NCI-H526 (cell line): ENCODE data around the gene CDAN1.
"Not testable (repeated sequence)": the region's sequence is repeated elsewhere in the genome, so short reads cannot be mapped to it uniquely, and the experiment has no call there.

ENCODE experiments used
- DNase-seq, 2 experiments: peaks; one replicate each; lab custom pipeline; 2025; lab: John Stamatoyannopoulos, UW

CDAN1 gene, protein sequence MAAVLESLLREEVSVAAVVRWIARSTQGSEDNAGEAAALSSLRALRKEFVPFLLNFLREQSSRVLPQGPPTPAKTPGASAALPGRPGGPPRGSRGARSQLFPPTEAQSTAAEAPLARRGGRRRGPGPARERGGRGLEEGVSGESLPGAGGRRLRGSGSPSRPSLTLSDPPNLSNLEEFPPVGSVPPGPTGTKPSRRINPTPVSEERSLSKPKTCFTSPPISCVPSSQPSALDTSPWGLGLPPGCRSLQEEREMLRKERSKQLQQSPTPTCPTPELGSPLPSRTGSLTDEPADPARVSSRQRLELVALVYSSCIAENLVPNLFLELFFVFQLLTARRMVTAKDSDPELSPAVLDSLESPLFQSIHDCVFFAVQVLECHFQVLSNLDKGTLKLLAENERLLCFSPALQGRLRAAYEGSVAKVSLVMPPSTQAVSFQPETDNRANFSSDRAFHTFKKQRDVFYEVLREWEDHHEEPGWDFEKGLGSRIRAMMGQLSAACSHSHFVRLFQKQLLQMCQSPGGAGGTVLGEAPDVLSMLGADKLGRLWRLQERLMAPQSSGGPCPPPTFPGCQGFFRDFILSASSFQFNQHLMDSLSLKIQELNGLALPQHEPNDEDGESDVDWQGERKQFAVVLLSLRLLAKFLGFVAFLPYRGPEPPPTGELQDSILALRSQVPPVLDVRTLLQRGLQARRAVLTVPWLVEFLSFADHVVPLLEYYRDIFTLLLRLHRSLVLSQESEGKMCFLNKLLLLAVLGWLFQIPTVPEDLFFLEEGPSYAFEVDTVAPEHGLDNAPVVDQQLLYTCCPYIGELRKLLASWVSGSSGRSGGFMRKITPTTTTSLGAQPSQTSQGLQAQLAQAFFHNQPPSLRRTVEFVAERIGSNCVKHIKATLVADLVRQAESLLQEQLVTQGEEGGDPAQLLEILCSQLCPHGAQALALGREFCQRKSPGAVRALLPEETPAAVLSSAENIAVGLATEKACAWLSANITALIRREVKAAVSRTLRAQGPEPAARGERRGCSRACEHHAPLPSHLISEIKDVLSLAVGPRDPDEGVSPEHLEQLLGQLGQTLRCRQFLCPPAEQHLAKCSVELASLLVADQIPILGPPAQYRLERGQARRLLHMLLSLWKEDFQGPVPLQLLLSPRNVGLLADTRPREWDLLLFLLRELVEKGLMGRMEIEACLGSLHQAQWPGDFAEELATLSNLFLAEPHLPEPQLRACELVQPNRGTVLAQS

DNA sequence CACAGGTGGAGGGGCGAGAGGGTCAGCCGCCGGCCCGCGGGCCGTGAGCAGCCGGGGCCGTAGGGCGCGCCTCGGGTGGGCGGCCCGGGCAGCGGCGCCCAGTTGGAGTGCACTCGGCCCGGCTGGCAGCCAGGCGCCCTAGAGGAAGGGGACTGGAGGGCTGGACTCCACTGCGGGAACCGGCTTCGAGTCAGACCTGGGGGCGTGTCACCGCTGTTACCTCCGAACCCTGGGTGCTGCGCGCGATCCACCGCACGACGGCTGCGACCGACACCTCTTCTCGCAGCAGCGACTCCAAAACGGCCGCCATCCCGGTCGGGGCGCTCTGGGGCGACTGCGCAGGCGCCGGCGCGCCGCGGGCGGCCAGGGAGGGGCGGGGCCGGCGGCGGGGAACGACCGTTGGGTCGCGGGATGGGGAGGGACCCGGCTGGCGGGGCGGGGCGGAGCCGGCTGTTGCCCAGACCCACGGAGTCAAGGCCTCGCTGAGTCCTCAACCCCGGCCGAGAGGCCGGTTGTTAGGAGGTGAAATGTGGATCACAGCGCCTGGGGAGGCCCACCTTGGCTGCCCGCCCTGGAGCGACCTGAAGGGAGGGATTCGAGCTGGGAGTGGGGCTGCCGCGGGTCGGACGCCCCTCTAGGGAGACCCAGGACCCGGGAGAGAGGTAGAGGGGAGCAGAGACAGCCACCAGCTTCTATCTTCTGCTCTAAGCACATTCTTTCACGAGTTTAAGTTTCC lies at the start of gene CDAN1:
TSS of gene CDAN1 (minus strand) at position 336 of the 736 bp plus-strand sequence. CDS start at position 310, 26 bp downstream.
- peak; percentile 58 to 93 for DNase-seq

DNA sequence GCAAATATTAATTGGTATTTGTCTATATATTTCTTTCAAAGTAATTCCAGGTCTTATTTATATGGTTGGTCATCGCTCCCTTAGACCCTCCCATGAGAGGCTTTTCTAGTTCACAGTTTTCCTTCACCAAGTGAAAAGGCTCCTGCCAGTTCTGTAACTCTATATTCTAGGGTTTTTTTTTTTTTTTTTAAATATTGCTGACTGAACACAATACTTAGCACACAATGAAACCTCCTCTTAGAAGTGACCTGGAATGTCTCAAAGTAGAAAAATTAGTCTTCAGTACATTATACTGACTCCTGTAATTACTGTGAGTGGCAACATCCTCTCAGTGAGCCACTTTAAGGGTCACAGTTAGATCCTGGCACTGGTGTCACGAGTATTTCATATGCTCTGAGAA lies 48.6 kb upstream of the CDAN1 start:
- DNase-seq = no peak

DNA sequence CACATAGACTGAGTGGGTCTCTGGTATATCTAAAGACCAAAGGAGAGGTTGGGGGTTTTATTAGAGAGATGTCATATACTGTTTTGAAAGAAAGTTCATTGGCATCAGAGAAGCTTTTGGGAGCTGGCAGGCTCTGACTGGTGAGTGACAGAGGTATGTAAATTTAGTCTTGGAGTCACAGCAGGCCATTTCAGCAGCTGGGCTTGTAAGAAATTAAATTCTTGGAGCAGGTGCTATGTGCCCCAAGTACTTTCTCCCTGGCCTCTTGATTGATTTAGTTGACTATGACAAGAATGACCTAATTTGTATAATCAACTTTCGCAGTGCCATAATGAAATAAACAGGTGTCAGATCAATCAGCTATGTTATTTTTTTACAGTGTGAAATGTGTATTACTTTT lies 47.8 kb upstream of the CDAN1 start:
- no peak for DNase-seq

DNA sequence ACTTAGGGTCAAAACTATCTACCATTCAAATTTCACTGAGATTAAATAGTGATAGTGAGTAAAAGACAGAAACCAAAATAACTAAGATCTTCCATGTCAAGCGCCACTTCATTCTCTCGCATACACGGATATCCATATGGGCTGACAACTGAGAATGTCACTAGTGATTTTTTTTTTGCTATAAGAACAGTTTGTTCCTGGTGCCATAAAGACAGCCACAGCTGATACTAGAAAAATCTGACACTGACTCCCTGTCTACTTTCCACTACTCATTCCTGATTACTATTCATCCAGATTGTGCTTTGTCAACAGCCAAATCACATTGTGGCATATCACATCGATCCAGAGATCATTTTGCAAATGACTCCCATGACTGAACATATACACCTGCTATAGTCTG lies 45.8 kb upstream of the CDAN1 start:
- no peak for DNase-seq

DNA sequence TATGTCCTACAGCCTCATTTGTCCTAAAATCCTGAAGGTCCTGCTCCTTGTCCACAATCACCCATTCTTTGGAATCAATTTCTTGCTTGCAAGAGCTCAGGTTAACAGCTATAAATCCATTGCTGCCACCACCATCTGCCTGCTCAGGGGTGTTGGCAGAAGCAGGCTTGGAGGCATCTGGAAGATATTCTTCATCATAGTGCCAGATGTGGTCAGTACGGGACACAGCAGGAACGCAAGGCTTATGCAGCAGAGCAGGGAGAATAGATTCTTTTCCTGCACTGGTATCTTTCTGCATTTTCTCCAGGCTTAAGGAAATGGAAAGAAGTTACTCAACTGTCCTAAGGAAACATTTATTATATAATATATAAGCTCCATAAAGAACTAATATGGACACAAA lies 38.5 kb upstream of the CDAN1 start:
- no peak for DNase-seq

DNA sequence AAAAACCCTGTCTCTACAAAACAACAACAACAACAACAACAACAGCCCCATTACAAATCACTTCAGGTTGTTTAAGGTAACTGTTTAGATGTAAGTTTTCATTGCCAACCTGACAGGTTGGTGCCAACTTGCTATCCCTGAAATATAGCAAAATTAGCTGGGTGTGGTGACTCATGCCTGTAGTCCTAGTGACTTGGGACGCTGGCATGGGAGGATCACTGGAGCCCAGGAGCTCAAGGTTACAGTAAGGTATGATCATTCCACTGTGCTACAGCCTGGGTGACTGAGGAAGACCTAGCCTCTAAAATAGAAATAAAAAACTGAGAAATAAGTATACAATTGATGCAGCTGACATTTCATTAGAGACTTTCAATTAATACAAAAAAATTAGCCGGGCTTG lies 36.0 kb upstream of the CDAN1 start:
- DNase-seq = no peak

DNA sequence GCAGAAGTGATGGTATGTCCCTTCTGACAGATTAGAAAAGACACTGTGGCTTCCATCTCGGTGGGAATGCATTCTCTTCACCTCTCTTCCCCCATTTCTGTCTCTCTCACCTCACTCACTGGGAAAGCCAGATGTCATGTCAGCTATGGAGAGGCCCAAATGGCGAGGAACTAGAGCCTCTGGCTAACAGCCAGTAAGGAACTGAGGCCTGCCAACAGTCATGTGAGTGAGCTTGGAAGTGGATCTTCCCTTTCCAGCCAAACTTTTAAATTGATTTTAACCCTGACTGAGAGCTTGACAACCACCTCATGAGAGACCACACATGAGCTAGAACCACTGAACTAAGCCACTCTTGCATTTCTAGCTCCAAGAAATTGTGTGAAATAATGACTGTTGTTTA lies 35.2 kb upstream of the CDAN1 start:
- no peak for DNase-seq

DNA sequence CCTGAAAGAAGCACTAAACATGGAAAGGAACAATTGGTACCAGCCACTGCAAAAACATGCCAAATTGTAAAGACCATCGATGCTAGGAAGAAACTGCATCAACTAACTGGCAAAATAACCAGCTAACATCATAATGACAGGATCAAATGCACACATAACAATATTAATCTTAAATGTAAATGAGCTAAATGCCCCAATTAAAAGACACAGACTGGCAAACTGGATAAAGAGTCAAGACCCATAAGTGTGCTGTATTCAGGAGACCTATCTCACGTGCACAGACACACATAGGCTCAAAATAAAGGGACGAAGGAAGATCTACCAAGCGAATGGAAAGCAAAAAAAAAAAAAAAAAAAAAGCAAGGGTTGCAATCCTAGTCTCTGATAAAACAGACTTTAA lies 29.2 kb upstream of the CDAN1 start:
- DNase-seq = not testable (repeated sequence)

DNA sequence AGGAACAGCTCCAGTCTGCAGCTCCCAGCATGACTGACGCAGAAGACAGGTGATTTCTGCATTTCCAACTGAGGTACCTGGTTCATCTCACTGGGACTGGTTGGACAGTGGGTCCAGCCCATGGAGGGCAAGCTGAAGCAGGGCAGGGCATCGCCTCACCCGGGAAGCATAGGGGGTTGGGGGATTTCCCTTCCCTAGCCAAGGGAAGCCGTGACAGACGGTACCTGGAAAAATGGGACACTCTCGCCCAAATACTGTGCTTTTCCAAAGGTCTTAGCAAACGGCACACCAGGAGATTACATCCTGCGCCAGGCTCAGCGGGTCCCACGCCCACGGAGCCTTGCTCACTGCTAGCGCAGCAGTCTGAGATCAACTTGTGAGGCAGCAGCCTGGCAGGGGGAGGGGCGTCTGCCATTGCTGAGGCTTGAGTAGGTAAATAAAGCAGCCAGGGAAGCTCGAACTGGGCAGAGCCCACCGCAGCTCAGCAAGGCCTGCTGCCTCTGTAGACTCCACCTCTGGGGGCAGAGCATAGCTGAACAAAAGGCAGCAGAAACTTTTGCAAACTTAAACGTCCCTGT lies 27.3 kb upstream of the CDAN1 start:
- not testable (repeated sequence) for DNase-seq

DNA sequence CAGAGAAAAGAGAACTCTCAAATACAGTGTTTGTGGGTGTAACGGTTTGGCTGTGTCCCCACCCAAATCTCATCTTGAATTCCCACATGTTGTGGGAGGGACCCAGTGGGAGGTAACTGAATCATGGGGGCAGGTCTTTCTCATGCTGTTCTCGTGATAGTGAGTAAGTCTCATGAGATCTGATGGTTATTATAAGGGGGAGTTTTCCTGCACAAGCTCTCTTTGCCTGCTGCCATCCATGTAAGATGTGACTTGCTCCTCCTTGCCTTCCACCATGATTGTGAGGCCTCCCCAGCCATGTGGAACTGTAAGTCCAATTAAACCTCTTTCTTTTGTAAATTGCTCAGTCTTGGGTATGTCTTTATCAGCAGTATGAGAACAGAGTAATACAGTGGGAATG lies 24.9 kb upstream of the CDAN1 start:
- not testable (repeated sequence) for DNase-seq

DNA sequence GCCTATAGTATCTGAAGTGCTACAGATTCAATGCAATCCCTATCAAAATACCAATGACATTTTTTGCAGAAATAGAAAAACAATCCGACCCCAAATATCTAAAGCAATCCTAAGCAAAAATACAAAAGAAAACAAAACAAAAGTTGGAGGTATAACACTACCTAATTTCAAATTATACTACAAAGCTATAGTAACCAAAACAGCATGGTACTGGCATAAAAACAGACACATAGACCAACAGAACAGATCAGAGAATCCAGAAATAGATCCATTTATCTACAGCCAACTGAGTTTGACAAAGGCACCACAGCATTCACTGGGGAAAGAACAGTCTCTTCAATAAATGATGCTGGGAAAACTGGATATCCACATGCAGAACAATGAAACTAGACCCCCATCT lies 23.8 kb upstream of the CDAN1 start:
- no peak for DNase-seq

DNA sequence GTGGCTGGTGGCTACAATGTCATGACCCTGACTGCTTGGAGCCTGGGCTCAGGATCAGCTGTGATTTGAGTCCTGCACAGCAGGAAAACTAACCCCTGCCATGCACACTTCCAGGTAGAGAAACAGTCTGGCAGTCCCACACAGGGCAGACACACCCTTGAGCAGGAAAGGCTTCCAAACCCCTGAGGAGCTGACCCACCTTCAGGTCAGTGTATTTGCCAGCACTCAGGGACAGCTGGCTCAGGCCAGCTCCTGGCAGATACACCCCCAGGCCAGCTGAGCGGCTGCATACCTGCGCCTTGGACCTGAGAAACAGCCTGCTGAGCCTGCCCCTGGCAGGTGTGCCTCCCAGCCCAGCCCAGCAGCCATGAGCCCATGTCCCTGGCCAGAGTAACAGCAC lies 22.2 kb upstream of the CDAN1 start:
- no peak for DNase-seq

DNA sequence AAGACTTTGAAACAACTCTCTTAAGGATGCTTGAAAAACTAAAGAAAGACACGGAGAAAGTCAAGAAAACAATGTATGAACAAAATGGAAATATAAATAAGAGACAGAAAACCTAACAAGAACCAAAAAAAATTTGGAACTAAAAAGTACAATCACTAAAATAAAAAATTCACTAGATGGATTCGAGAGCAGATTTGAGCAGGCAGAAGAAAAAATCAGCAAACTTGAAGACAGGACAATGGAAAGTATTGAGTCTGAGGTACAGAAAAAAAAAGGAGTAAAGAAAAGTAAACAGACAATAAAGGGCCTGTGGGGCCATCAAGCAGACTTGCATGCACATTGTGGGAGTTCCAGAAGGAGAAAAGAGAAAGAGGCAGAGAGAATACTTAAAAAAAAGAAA lies 13.4 kb upstream of the CDAN1 start:
- DNase-seq = no peak

DNA sequence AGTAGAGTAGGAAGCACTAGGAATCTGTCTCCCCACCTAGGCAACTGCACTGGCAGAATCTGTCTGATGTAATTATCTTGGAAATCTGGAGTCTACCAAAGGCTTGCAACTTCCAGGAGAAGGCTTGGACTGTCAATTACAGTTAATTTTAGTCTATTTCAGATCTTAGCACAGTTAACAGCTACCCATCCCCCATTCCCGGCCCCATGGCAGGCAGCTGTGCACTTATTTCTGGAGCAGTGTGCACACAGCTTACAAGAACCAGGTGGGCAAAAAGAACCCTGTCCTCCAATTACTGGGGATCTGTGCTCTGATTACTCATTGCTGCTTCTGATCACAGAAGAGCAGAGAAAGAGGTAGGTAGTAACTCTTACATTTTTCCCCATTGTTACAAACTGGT lies 12.3 kb upstream of the CDAN1 start:
- DNase-seq = no peak

DNA sequence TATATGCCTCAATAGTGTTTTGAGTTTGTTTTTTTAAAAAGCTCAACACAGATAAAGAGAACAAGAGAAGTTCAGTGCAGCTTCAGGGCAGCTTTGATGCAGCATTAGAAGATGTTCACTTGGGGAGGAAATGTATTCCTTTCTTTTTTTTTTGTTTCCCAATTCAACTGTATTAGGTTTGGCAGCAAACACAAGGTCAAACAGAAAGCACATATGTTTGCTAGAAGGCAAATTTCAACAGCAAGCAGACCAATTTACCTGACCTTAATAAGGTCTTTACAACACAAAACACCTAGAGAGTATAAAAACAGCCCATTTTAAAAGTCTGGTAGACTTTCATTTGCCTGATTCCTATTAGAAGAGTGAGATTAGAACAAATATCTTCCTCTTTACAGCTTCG lies 7.3 kb upstream of the CDAN1 start:
- no peak for DNase-seq

DNA sequence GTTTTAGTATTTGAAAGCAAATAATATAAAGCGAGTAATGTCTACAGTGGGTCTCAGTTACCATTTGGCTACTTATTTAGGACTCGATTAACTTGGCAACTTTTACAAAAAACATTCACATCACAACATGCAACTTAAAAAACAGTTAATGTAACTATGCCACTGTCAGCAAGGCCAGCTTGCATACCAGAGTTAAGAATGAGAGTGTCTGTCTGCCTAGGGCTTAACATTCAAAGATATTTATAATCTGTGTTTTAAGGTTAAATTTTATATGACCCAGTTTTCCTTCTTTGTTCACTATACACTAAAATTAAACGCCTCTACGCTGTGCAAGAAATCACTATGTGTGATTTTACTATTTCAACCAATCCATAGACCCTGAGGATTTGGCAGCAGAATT lies 5.2 kb upstream of the CDAN1 start:
- DNase-seq = no peak

DNA sequence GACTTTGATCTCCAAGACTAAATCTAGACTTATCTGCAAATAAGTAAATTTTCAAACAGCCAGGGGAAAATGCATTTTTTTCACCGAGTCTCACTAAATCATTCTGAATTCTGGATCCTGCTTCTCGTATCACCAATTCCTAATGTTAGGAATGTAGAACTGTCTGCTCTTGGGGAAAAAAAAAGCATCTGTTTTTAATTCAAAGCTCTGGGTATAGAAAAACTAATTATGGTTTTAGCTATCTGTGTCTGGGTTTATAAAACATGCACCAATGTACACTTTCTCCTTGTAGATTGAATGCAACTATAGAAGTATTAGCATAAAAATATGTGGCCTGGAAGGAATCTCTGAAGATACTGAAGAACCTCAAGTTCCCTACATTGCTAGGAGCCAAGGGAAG lies 4.8 kb upstream of the CDAN1 start:
- no peak for DNase-seq

DNA sequence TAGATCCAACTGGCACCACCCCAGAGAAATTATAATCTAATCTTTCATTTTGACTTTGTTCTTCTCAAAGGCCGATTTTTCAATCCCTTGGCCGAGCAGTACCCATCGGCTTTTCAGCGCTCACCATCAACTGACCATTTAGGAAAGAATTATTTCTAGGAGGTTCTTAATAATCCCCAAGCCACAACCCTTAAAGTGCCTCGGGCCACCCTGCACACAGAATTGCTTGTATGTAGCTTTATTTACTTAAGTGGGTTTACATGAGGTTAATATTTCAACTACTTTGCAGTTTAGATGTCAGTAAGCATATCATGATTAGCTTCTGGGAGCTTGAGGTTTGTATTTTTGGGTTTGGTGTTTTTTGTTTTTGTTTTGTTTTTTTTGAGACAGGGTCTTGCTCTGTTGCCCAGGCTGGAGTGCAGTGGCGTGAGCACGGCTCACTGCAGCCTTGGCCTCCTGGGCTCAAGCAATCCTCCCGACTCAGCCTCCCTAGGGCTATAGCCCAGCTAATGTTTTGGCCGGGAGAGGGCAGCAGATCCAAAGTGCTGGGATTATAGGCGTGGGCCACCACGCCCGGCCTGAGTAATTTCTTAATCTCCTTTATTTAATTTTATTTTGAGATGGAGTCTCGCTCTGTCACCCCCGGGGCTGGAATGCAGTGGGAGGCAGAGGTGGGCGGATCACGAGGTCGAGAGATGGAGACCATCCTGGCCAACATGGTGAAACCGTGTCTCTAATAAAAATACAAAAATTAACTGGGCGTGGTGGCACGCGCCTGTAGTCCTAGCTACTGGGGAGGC lies 801 bp upstream of the CDAN1 start:
- no peak for DNase-seq

DNA sequence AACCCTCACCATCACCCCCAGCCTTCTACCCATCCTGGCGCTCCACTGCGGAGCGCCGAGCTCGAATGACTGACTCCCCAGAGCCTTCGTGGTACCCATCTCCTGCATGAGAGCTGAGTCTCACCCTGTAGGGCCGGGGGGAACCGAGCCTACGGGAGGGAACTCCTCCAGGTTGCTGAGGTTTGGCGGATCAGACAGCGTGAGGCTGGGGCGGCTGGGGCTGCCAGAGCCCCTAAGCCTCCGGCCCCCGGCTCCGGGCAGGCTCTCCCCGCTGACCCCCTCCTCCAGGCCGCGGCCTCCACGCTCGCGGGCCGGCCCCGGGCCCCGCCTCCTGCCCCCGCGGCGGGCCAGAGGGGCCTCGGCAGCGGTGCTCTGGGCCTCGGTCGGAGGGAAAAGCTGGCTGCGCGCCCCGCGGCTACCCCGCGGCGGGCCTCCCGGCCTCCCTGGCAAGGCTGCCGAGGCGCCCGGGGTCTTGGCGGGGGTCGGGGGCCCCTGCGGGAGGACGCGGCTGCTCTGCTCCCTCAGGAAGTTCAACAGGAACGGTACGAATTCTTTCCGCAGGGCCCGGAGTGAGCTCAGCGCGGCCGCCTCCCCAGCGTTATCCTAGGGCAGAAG lies 643 bp downstream of the CDAN1 start:
- peak in 1 of 2 experiments; percentile 57 for DNase-seq
